Neutrophil (primary cell): ENCODE measurements around the gene NUP205.

ENCODE experiments used
- H3K27ac ChIP-seq: fragments of 200-600 bp; sonication (generic); 2 replicates; pipeline ENCODE4 v1.5.1; 2016; ENCODE audit warnings: mild to moderate bottlenecking, moderate library complexity
- H3K27me3 ChIP-seq: fragments of 200-600 bp; sonication (generic); 2 replicates; pipeline ENCODE4 v1.6.0; 2016; ENCODE audit warnings: mild to moderate bottlenecking
- H3K36me3 ChIP-seq: fragments of 200-600 bp; sonication (generic); 2 replicates; pipeline ENCODE4 v1.5.1; 2017
- H3K4me1 ChIP-seq, 2 experiments: fragments of 200-600 bp in 1 of 2; sonication (generic) in 1 of 2; 1 replicate in 1 of 2; 2 replicates in 1 of 2; pipeline versions ENCODE4 v1.5.1 to v1.6.1; 2013 to 2016; ENCODE audit warnings: low read depth in 1 of 2, low read length in 1 of 2, mild to moderate bottlenecking in 1 of 2, moderate library complexity in 1 of 2; ENCODE audit not compliant: control insufficient read depth in 1 of 2, insufficient read depth in 1 of 2
- H3K4me3 ChIP-seq, 2 experiments: fragments of 200-600 bp in 1 of 2; sonication (generic) in 1 of 2; 1 replicate in 1 of 2; 2 replicates in 1 of 2; pipeline ENCODE4 v1.5.1; 2013 to 2016; ENCODE audit warnings: low read depth in 1 of 2, low read length in 1 of 2, mild to moderate bottlenecking in 1 of 2, moderate library complexity in 1 of 2
- H3K9me3 ChIP-seq: fragments of 200-600 bp; sonication (generic); 2 replicates; pipeline ENCODE4 v1.5.1; 2016
- CTCF ChIP-seq: fragments of 200-600 bp; sonication (generic); IDR thresholded peaks from 2 replicates; pipeline ENCODE4 v1.5.1; 2016; ENCODE audit warnings: antibody characterized with exemption

NUP205 gene

GRCh38 chr7:135550196-135550595 lies 7.5 kb upstream of the NUP205 start:
- H3K27ac ChIP-seq, result no peak overlapping the region
- H3K4me1 ChIP-seq, result no peaks in the 10 kb centered on the region
- no peak overlapping the region for H3K4me3 ChIP-seq
- no peaks in the 10 kb centered on the region for H3K36me3 ChIP-seq
- no peaks in the 10 kb centered on the region for H3K27me3 ChIP-seq
- H3K9me3 ChIP-seq, result no peaks in the 10 kb centered on the region
- no peak for TF ChIP-seq CTCF

- Histone ChIP-seq H3K4me1 (no peaks in the 10 kb centered on the region), H3K4me3 (no peak overlapping the region), H3K27me3 (no peaks in the 10 kb centered on the region), H3K9me3 (no peaks in the 10 kb centered on the region), H3K27ac (no peak overlapping the region), H3K36me3 (no peaks in the 10 kb centered on the region)
- no peak for TF ChIP-seq CTCF
These were observed 5.6 kb upstream of the NUP205 start for GRCh38 chr7:135552148-135552547.

DNA sequence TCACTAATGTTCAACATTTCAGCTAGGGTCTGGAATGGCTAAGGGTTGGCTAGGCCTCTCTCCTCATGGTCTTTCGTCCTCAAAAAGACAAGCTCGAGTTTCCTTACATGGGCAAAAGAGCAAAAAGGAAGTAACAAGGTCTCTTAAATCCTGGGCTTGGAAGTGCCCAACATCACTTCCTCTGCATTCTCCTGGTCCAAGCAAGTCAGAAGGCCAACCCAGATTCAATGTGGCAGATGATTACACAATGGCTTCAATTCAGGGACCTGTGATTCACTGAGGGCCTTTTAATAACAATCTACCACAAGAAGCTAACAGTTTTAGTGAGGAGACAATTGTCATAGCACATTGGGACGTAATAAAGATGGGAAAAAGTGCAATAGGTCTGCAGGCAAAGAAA lies 4.4 kb upstream of the NUP205 start:
- H3K27ac ChIP-seq, result no peak overlapping the region
- H3K4me3 ChIP-seq, result no peak overlapping the region
- H3K27me3 ChIP-seq, result no peaks in the 10 kb centered on the region
- H3K36me3 ChIP-seq, result no peaks in the 10 kb centered on the region
- TF ChIP-seq CTCF, result no peak
- peaks cover 7 to 8% of the 10 kb centered on the region in 2 experiments for H3K4me1 ChIP-seq
- H3K9me3 ChIP-seq, result no peaks in the 10 kb centered on the region

DNA sequence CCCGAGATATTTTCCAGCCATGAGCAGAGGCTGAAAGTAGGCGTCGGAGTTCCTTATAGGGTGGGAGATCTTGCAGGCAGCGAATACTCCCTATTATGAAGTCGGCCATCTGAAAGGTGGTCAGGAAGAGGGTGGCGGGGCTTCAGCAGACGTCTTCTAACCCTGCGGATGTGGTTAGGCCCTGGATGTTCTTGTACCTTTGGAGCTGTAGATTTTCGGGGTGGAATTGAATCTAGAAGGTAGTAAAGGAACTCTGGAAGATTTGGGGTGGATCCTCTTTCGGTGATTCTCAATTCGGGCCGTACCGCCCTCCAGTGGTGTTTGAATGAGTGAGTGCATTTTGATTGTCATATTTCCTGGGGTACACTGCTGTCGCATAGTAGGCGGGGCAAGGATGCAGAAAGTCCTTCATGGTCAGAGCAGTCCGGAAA lies 635 bp downstream of the NUP205 start:
- H3K36me3 ChIP-seq, result no peaks in the 10 kb centered on the region
- H3K27ac ChIP-seq, result peak overlapping the region; percentile 73
- no peaks in the 10 kb centered on the region for H3K9me3 ChIP-seq
- no peak for TF ChIP-seq CTCF
- H3K27me3 ChIP-seq, result no peaks in the 10 kb centered on the region
- peak overlapping the region; percentile 60 to 74 for H3K4me3 ChIP-seq
- peaks cover 13 to 15% of the 10 kb centered on the region in 2 experiments for H3K4me1 ChIP-seq

DNA sequence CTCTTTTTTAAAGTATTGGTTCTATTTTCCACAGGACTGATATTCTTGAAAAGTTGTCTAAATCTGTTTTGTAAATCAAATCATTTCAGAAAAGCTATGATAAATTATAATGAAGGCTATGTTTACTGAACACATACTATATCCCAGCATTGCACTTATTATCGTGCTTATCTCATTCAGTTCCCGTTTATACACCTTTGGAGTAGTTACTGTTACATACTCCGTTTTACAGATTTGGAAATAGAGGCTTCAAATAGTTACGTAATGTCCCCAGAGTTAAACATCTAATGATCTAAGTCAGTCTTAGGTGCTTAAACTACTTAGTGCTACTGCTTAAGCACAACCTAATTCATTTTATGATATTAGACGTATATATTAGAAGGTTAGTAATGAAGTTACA lies 1.2 kb downstream of the NUP205 start:
- Histone ChIP-seq H3K4me1 (peaks cover 13 to 15% of the 10 kb centered on the region in 2 experiments), H3K27me3 (no peaks in the 10 kb centered on the region), H3K36me3 (no peaks in the 10 kb centered on the region), H3K4me3 (no peak overlapping the region), H3K27ac (no peak overlapping the region), H3K9me3 (no peaks in the 10 kb centered on the region)
- no peak for TF ChIP-seq CTCF

DNA sequence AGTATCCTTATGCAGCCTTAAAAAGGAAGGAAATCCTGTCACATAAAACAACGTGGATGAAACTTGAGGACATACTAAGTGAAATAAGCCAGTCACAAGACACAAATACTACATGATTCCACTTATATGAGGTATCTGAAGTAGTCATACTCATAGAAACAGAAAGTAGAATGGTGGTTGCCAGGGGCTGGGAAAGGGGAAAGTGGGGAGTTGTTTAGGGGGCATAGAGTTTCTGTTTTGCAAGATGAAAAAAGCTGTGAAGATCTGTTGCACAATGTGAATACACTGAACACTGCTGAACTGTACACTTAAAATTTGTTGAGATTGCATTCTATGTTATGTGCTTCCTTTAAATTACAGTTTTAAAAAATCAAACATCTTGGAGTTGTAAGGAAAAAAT lies 2.9 kb downstream of the NUP205 start:
- Histone ChIP-seq H3K9me3 (no peaks in the 10 kb centered on the region), H3K36me3 (no peaks in the 10 kb centered on the region), H3K4me3 (no peak overlapping the region), H3K4me1 (peaks cover 13 to 15% of the 10 kb centered on the region in 2 experiments), H3K27me3 (no peaks in the 10 kb centered on the region), H3K27ac (no peak overlapping the region)
- TF ChIP-seq CTCF, result no peak
